Ishikawa (cell line): ENCODE measurements around the gene HAUS6.
A peak's percentile ranks its signal among the peaks of the same experiment; 100 is the strongest.

Experiments
- CEBPB ChIP-seq: IDR thresholded peaks from 2 replicates; pipeline ENCODE4 v1.6.1; 2012
- CREB1 ChIP-seq: IDR thresholded peaks from 2 replicates; pipeline ENCODE4 v1.6.1; 2012; ENCODE audit warnings: low read depth
- EGR1 ChIP-seq: IDR thresholded peaks from 2 replicates; pipeline ENCODE4 v1.6.1; 2012
- EP300 ChIP-seq: IDR thresholded peaks from 2 replicates; pipeline ENCODE4 v1.6.1; 2012; ENCODE audit warnings: borderline replicate concordance
- FOXM1 ChIP-seq: IDR thresholded peaks from 2 replicates; pipeline ENCODE4 v1.6.1; 2012; ENCODE audit warnings: low read depth, borderline replicate concordance
- NFIC ChIP-seq: IDR thresholded peaks from 2 replicates; pipeline ENCODE4 v1.6.1; 2012
- RAD21 ChIP-seq: IDR thresholded peaks from 2 replicates; pipeline ENCODE4 v1.6.1; 2012; ENCODE audit warnings: low read depth
- TAF1 ChIP-seq: IDR thresholded peaks from 2 replicates; pipeline ENCODE4 v1.6.1; 2012; ENCODE audit warnings: low read depth, mild to moderate bottlenecking
- TCF12 ChIP-seq: IDR thresholded peaks from 2 replicates; pipeline ENCODE4 v1.6.1; 2012; ENCODE audit warnings: low read depth
- TEAD4 ChIP-seq: IDR thresholded peaks from 2 replicates; pipeline ENCODE4 v1.6.1; 2012
- YY1 ChIP-seq: IDR thresholded peaks from 2 replicates; pipeline ENCODE4 v1.6.1; 2012; ENCODE audit warnings: low read depth
- ZBTB7A ChIP-seq: IDR thresholded peaks from 2 replicates; pipeline ENCODE4 v1.6.1; 2012; ENCODE audit warnings: low read depth
- TF ChIP-seq, protein P1 (sequence below): IDR thresholded peaks from 2 replicates; pipeline ENCODE4 v1.6.1; 2012; ENCODE audit warnings: low read depth, mild to moderate bottlenecking
- TF ChIP-seq, protein P2 (sequence below): IDR thresholded peaks from 2 replicates; pipeline ENCODE4 v1.6.1; 2012
- TF ChIP-seq, protein P3 (sequence below): IDR thresholded peaks from 2 replicates; pipeline ENCODE4 v1.6.1; 2012

HAUS6 gene

DNA sequence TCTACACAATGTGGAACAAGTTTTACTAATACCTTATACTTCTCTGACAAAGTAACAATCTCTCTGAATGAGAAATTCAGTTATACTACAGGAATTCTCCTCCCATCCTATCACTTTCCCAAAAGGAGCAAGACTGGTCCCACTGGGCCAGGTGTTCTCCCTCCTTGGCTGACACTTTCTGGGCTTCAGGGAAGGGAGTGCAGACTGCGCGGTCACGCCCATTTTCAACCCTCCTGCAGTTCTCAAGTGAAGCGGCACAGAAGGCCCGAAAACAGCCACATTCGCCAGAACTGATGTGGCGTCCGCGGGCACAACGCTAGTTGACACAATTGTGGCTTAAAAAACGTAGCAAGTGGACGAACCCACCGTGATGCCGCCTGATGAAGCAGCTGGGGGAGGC, 70.3 kb downstream of the HAUS6 start:
- no peak for TF ChIP-seq CEBPB
- TF ChIP-seq YY1, result no peak
- no peak for TF ChIP-seq CREB1
- TF ChIP-seq, protein P1, sequence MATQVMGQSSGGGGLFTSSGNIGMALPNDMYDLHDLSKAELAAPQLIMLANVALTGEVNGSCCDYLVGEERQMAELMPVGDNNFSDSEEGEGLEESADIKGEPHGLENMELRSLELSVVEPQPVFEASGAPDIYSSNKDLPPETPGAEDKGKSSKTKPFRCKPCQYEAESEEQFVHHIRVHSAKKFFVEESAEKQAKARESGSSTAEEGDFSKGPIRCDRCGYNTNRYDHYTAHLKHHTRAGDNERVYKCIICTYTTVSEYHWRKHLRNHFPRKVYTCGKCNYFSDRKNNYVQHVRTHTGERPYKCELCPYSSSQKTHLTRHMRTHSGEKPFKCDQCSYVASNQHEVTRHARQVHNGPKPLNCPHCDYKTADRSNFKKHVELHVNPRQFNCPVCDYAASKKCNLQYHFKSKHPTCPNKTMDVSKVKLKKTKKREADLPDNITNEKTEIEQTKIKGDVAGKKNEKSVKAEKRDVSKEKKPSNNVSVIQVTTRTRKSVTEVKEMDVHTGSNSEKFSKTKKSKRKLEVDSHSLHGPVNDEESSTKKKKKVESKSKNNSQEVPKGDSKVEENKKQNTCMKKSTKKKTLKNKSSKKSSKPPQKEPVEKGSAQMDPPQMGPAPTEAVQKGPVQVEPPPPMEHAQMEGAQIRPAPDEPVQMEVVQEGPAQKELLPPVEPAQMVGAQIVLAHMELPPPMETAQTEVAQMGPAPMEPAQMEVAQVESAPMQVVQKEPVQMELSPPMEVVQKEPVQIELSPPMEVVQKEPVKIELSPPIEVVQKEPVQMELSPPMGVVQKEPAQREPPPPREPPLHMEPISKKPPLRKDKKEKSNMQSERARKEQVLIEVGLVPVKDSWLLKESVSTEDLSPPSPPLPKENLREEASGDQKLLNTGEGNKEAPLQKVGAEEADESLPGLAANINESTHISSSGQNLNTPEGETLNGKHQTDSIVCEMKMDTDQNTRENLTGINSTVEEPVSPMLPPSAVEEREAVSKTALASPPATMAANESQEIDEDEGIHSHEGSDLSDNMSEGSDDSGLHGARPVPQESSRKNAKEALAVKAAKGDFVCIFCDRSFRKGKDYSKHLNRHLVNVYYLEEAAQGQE, result no peak
- TF ChIP-seq, protein P2, sequence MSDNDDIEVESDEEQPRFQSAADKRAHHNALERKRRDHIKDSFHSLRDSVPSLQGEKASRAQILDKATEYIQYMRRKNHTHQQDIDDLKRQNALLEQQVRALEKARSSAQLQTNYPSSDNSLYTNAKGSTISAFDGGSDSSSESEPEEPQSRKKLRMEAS, result no peak
- TF ChIP-seq EGR1, result no peak
- TF ChIP-seq NFIC, result no peak
- TF ChIP-seq, protein P3, sequence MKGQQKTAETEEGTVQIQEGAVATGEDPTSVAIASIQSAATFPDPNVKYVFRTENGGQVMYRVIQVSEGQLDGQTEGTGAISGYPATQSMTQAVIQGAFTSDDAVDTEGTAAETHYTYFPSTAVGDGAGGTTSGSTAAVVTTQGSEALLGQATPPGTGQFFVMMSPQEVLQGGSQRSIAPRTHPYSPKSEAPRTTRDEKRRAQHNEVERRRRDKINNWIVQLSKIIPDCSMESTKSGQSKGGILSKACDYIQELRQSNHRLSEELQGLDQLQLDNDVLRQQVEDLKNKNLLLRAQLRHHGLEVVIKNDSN, result no peak
- no peak for TF ChIP-seq ZBTB7A
- no peak for TF ChIP-seq FOXM1

DNA sequence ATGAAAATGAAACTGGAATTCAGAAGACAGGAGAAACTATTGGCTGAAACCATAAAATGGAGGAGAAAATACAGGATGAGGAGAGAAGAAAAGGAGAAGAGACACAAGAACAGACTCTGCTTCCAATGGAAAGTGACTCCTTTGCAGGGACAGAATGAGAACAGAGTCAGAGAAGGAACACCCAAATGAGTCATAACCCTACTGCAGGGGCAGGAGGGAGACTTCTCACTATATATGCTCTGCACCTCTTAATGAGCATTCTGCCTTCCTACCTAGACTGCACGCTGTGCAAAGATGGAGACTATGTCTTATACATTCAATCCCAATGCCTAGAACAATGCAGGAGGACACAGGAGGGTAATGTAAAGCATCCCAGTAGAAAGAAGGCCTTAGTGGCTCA, 71.8 kb downstream of the HAUS6 start:
- no peak for TF ChIP-seq TCF12
- no peak for TF ChIP-seq TEAD4
- no peak for TF ChIP-seq FOXM1

DNA sequence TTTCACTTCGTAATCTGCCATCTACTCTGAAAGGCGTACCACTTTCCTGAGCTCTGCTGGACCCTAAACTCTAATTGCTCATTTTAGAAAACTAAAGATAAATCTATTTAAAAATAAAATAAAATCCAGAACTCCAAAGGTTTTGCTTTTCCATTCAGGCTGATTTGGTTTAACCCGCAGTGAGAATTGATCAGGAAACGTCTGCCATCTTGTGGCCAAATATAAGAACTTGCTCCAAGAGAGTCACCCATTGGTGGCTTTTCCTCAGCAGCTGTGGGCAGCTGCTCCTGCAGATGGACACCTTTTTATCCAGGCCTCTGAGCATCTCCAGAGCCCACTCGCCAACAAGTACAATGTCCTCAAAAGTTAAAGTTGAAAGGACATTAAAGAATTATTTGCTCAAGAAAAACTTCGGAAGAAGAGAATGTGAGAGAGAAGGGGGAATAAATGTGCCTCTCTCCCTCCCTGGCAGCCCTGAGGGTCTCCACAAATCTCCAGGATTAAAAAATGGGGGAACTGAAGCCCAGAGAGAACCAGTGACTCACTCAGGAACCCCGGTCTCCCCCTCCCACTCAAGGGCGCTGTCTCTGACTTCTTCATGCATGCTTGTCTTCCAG, 73.8 kb downstream of the HAUS6 start:
- TF ChIP-seq ZBTB7A, result no peak
- peak; percentile 80 for TF ChIP-seq RAD21
- no peak for TF ChIP-seq EGR1
- no peak for TF ChIP-seq NFIC
- TF ChIP-seq EP300, result no peak

DNA sequence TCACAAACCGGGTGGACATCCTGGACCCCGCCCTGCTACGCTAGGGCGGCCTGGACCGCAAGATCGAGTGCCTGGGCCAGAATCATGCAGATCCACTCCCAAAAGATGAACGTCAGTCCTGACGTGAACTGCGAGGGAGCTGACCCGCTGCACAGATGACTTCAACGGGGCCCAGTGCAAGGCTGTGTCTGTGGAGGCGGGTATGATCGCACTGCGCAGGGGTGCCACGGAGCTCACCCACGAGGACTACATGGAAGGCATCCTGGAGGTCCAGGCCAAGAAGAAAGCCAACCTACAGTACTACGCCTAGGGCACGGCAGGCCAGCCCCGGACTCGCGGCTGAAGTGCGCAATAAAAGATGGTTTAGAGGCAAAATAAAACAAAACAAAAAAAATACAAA, 74.9 kb downstream of the HAUS6 start:
- TF ChIP-seq EGR1 (no peak), CEBPB (no peak), FOXM1 (no peak), TCF12 (no peak)
- TF ChIP-seq, protein P1, result no peak

DNA sequence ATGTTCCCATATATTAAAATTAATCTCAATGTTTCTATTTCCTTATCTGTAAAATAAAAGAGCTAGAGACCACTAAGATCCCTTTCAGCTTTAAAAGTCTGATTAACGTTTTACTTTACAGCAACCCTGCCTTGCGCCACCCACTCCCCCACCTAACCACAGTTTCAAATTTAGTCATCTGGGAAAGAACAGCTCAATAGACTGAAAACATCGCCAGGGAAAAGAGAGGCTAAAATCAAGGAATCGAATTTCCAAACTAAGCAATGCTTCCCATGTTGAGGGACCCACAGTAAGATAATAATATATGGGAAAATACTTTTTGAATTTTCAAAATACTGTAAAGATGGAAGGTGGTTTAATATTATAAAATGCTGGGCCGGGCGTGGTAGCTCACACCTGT, 76.3 kb downstream of the HAUS6 start:
- TF ChIP-seq EGR1 (no peak), RAD21 (no peak), TCF12 (no peak), ZBTB7A (no peak), YY1 (no peak), TEAD4 (no peak), TAF1 (no peak), NFIC (no peak), EP300 (no peak), CEBPB (no peak), FOXM1 (no peak), CREB1 (no peak)
- TF ChIP-seq, protein P3, result no peak
- TF ChIP-seq, protein P1, result no peak
- TF ChIP-seq, protein P2, result no peak
